Trophoblast cell (in vitro differentiated cells and primary cell): ENCODE results near the gene SOX11.

Experiments used
- DNase-seq, 2 donors: peaks; one replicate each; pipeline ENCODE4 v3.0.0-alpha.2; 2016
- H2AFZ ChIP-seq: 2 replicates; pipeline ENCODE4 v1.6.1; 2013; ENCODE audit warnings: low read length, moderate library complexity, mild to moderate bottlenecking; ENCODE audit not compliant: insufficient read depth, poor library complexity
- H2AK5ac ChIP-seq: 2 replicates; pipeline ENCODE4 v1.6.1; 2013; ENCODE audit warnings: mild to moderate bottlenecking, low read length
- H2BK120ac ChIP-seq: 2 replicates; pipeline ENCODE4 v1.6.1; 2013; ENCODE audit warnings: low read length, mild to moderate bottlenecking, moderate library complexity; ENCODE audit not compliant: insufficient read depth, poor library complexity
- H2BK12ac ChIP-seq: 2 replicates; pipeline ENCODE4 v1.6.1; 2013; ENCODE audit warnings: mild to moderate bottlenecking, low read length, moderate library complexity
- H2BK5ac ChIP-seq: 2 replicates; pipeline ENCODE4 v1.6.1; 2013; ENCODE audit warnings: low read length, low read depth, moderate library complexity, mild to moderate bottlenecking; ENCODE audit not compliant: poor library complexity
- H3K14ac ChIP-seq: 2 replicates; pipeline ENCODE4 v1.6.1; 2013; ENCODE audit warnings: mild to moderate bottlenecking, low read length
- H3K18ac ChIP-seq: 2 replicates; pipeline ENCODE4 v1.6.1; 2013; ENCODE audit warnings: mild to moderate bottlenecking, low read length
- H3K23ac ChIP-seq: 2 replicates; pipeline ENCODE4 v1.6.1; 2013; ENCODE audit warnings: low read length
- H3K27ac ChIP-seq: 2 replicates; pipeline ENCODE4 v1.5.1; 2013; ENCODE audit warnings: low read depth, mild to moderate bottlenecking, inconsistent platforms, low read length, moderate library complexity
- H3K27me3 ChIP-seq: 2 replicates; pipeline ENCODE4 v1.6.1; 2013; ENCODE audit warnings: inconsistent platforms, mild to moderate bottlenecking, low read length, moderate library complexity; ENCODE audit not compliant: insufficient read depth
- H3K36me3 ChIP-seq, 2 experiments: 1 replicate in 1 of 2; 2 replicates in 1 of 2; pipeline ENCODE4 v1.6.1; 2013; ENCODE audit warnings: low read length in 2 of 2, mild to moderate bottlenecking in 2 of 2, moderate library complexity in 1 of 2; ENCODE audit not compliant: insufficient read depth in 2 of 2, control insufficient read depth in 1 of 2
- H3K4ac ChIP-seq: 2 replicates; pipeline ENCODE4 v1.6.1; 2013; ENCODE audit warnings: low read depth, mild to moderate bottlenecking, low read length, moderate library complexity
- H3K4me1 ChIP-seq, 2 experiments: 1 replicate in 1 of 2; 2 replicates in 1 of 2; pipeline ENCODE4 v1.6.1; 2013; ENCODE audit warnings: low read length in 2 of 2, mild to moderate bottlenecking in 2 of 2, moderate library complexity in 1 of 2; ENCODE audit not compliant: insufficient read depth in 2 of 2, control insufficient read depth in 1 of 2
- H3K4me2 ChIP-seq: 2 replicates; pipeline ENCODE4 v1.6.1; 2013; ENCODE audit warnings: inconsistent platforms, mild to moderate bottlenecking, low read length, moderate library complexity
- H3K4me3 ChIP-seq: 2 replicates; pipeline ENCODE4 v1.5.1; 2013; ENCODE audit warnings: mild to moderate bottlenecking, low read depth, low read length, inconsistent platforms
- H3K79me1 ChIP-seq: one replicate; pipeline ENCODE4 v1.6.1; 2013; ENCODE audit warnings: low read length
- H3K79me2 ChIP-seq: 2 replicates; pipeline ENCODE4 v1.6.1; 2013; ENCODE audit warnings: low read length, mild to moderate bottlenecking; ENCODE audit not compliant: control insufficient read depth, insufficient read depth, poor library complexity
- H3K9ac ChIP-seq: 2 replicates; pipeline ENCODE4 v1.6.1; 2013; ENCODE audit warnings: mild to moderate bottlenecking, low read length
- H3K9me3 ChIP-seq: 2 replicates; pipeline ENCODE4 v1.6.1; 2013; ENCODE audit warnings: low read depth, mild to moderate bottlenecking, control low read depth, inconsistent platforms, low read length; ENCODE audit not compliant: insufficient read depth
- H4K12ac ChIP-seq: 2 replicates; pipeline ENCODE4 v1.6.1; 2013; ENCODE audit warnings: low read depth, mild to moderate bottlenecking, low read length, moderate library complexity
- H4K8ac ChIP-seq: 2 replicates; pipeline ENCODE4 v1.6.1; 2013; ENCODE audit warnings: low read depth, mild to moderate bottlenecking, low read length, moderate library complexity
- H4K91ac ChIP-seq: one replicate; pipeline ENCODE4 v1.6.1; 2013; ENCODE audit warnings: low read depth, mild to moderate bottlenecking, low read length, moderate library complexity
- WGBS: extraction: QIAGEN DNeasy Blood & Tissue Kit; methylation state at CpG from one replicate; pipeline ENCODE4 v1.1.7; 2013; ENCODE audit warnings: missing lambda C conversion rate; ENCODE audit not compliant: insufficient read length, insufficient coverage; ENCODE audit errors: extremely low coverage; 5-methylcytosine and 5-hydroxymethylcytosine counted together

Gene SOX11

DNA sequence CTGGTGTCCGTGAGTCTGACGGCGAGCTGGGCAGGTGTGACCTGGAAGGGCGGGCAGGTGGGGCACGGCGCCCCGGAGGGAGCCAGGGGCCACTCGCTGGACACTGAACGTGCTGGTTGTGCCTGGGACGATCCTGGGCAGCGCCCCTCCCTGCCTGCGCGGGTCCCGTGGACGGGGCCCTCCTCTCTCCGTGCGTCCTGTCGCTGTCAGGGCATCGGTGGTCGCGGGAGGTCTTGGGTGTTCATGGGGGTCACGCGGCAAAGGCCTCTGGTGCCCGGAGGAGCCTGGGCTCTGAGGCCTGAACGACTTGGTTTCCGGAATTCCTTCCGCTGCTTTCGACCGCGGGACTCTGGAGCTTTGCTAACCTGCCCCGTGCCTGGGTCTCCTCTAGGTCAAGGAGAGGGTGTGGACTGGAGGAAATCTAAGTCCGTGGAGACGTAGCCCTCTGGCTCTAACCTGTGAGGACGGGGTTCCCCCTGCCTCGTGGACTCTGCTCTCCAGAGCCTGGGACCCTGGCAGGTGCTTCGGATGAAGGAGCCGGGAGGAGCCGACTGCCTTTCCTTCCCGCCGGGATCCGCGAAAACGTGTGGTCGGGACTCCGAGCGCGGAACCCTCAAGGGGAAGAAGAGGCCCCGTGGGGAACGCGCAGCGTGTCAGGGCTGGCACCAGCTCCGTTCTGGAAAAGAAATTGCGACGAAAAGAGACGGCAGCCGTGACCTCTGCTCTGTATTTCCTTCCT, 14.7 kb downstream of the SOX11 start:
- no peak overlapping the region for H3K4me3 ChIP-seq
- no peak for DNase-seq
- no peaks in the 10 kb centered on the region for H3K36me3 ChIP-seq
- H2BK120ac ChIP-seq, result no peak overlapping the region
- no peaks in the 10 kb centered on the region for H3K79me1 ChIP-seq
- no peak overlapping the region for H2AK5ac ChIP-seq
- no peak overlapping the region for H3K27ac ChIP-seq
- no peak overlapping the region for H4K12ac ChIP-seq
- no peak overlapping the region for H3K14ac ChIP-seq
- H2AFZ ChIP-seq, result no peak overlapping the region
- H3K4me2 ChIP-seq, result no peak overlapping the region
- no peak overlapping the region for H2BK12ac ChIP-seq
- H3K9ac ChIP-seq, result no peak overlapping the region
- H4K8ac ChIP-seq, result no peak overlapping the region
- no peak overlapping the region for H3K4ac ChIP-seq
- H3K23ac ChIP-seq, result no peak overlapping the region
- H3K9me3 ChIP-seq, result no peaks in the 10 kb centered on the region
- H3K18ac ChIP-seq, result no peak overlapping the region
- no peaks in the 10 kb centered on the region for H3K79me2 ChIP-seq
- no peaks in the 10 kb centered on the region for H3K27me3 ChIP-seq
- no peak overlapping the region for H2BK5ac ChIP-seq
- H3K4me1 ChIP-seq, result no peaks in the 10 kb centered on the region
- no CpG with 5 or more reads among the region's 56 CpGs for WGBS
- no peak overlapping the region for H4K91ac ChIP-seq

DNA sequence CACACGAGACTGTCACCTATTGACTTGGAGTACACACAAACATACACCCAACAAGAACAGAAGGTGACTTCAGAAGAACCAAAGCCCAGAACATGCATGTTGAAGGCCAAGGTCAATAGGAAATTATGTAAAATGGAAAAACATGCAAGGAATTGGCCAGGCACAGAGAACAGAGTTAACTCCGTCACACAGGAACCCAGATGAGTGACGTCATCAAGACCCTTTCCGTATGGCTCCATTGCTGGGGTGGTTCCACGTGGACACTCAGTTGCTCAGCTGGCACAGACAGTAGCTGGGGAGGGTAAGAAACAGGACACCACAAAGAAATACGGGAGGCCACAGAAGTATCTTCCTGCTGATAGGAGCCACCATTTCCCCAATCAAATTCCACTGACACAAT, 18.4 kb downstream of the SOX11 start:
- Histone ChIP-seq H4K91ac (no peak overlapping the region), H2AK5ac (no peak overlapping the region), H3K36me3 (no peaks in the 10 kb centered on the region), H2BK5ac (no peak overlapping the region), H3K9ac (no peak overlapping the region), H2BK120ac (no peak overlapping the region), H3K4me1 (peaks cover 2 to 6% of the 10 kb centered on the region in 2 experiments), H3K23ac (no peak overlapping the region), H3K27ac (no peak overlapping the region), H3K4me2 (no peak overlapping the region), H2AFZ (no peak overlapping the region), H3K79me1 (no peaks in the 10 kb centered on the region), H3K14ac (no peak overlapping the region), H3K18ac (no peak overlapping the region), H3K4ac (no peak overlapping the region), H3K9me3 (no peaks in the 10 kb centered on the region), H3K4me3 (no peak overlapping the region), H3K79me2 (no peaks in the 10 kb centered on the region), H2BK12ac (no peak overlapping the region), H4K12ac (no peak overlapping the region), H3K27me3 (no peaks in the 10 kb centered on the region), H4K8ac (no peak overlapping the region)
- WGBS, result no CpG with 5 or more reads among the region's 6 CpGs
- no peak for DNase-seq

DNA sequence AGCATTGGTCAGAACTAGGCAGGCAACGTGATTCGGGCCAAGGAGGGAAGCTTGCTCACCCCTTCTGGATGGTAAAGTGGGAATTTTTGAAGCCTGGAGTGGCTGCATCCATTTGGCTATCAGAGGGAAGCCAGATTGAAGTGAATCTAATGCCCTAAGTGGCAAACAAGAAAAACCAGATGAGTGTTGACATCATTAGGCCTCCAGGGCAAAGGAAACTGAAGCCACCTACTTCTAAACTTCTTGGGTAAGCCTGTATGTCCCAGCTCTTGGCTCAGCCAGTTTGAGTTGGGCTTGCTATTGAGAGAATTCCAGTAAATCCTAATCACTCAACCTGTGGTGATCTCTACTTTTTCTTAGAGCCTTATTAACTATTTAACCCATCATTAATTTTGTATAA, 20.9 kb downstream of the SOX11 start:
- Histone ChIP-seq H3K9me3 (no peaks in the 10 kb centered on the region), H3K4ac (no peak overlapping the region), H2AFZ (no peak overlapping the region), H3K79me2 (no peaks in the 10 kb centered on the region), H3K14ac (no peak overlapping the region), H4K8ac (no peak overlapping the region), H2AK5ac (no peak overlapping the region), H4K91ac (no peak overlapping the region), H3K4me1 (peaks cover 2 to 6% of the 10 kb centered on the region in 2 experiments), H3K9ac (no peak overlapping the region), H3K36me3 (no peaks in the 10 kb centered on the region), H3K79me1 (no peaks in the 10 kb centered on the region), H2BK12ac (no peak overlapping the region), H3K23ac (no peak overlapping the region), H3K4me3 (no peak overlapping the region), H3K27ac (no peak overlapping the region), H4K12ac (no peak overlapping the region), H3K4me2 (no peak overlapping the region), H2BK5ac (no peak overlapping the region), H3K18ac (no peak overlapping the region), H3K27me3 (no peaks in the 10 kb centered on the region), H2BK120ac (no peak overlapping the region)
- no CpG with 5 or more reads among the region's 2 CpGs for WGBS
- DNase-seq, result peak; percentile 82 to 92

GRCh38 chr2:5719629-5720334, 27.6 kb downstream of the SOX11 start:
- no CpG with 5 or more reads among the region's 4 CpGs for WGBS
- Histone ChIP-seq H3K9me3 (peaks cover 1% of the 10 kb centered on the region), H2BK120ac (no peak overlapping the region)

More at GRCh38 chr2:5719629-5720334, 27.6 kb downstream of the SOX11 start:
- Histone ChIP-seq H3K14ac (no peak overlapping the region), H3K36me3 (no peaks in the 10 kb centered on the region), H4K8ac (no peak overlapping the region), H2AFZ (no peak overlapping the region), H2AK5ac (no peak overlapping the region), H3K4me3 (no peak overlapping the region), H3K9ac (no peak overlapping the region), H3K79me2 (no peaks in the 10 kb centered on the region), H2BK5ac (no peak overlapping the region), H3K23ac (no peak overlapping the region), H3K79me1 (no peaks in the 10 kb centered on the region), H3K4me1 (no peaks in the 10 kb centered on the region), H3K18ac (no peak overlapping the region), H3K4ac (no peak overlapping the region), H4K91ac (no peak overlapping the region), H4K12ac (no peak overlapping the region), H3K27ac (no peak overlapping the region), H3K27me3 (no peaks in the 10 kb centered on the region), H3K4me2 (no peak overlapping the region), H2BK12ac (no peak overlapping the region)
- DNase-seq, result no peak
